Endothelial cell of umbilical vein (primary cell): Measurements from ENCODE around the gene MAPK8.

Experiments used
- EZH2 ChIP-seq: IDR thresholded peaks from 2 replicates; pipeline ENCODE4 v1.6.1; 2012; ENCODE audit warnings: borderline replicate concordance, low read depth, mild to moderate bottlenecking, moderate library complexity, low read length, inconsistent platforms; ENCODE audit not compliant: severe bottlenecking
- GATA2 ChIP-seq: IDR thresholded peaks from 2 replicates; pipeline ENCODE4 v1.7.0; 2011; ENCODE audit warnings: low read depth, mild to moderate bottlenecking, moderate library complexity, mixed read lengths, low read length; ENCODE audit not compliant: insufficient read length, insufficient read depth
- JUN ChIP-seq: IDR thresholded peaks from 2 replicates; pipeline ENCODE4 v1.6.1; 2011; ENCODE audit warnings: borderline replicate concordance, low read depth; ENCODE audit not compliant: insufficient read length, insufficient read depth
- MYC ChIP-seq: IDR thresholded peaks from one replicate; pipeline ENCODE4 v1.6.1; 2011; ENCODE audit warnings: mild to moderate bottlenecking, low read depth, low read length
- POLR2A ChIP-seq: IDR thresholded peaks from 2 replicates; pipeline ENCODE4 v1.6.1; 2012; ENCODE audit warnings: low read depth, mild to moderate bottlenecking, control low read depth, low read length
- POLR2AphosphoS5 ChIP-seq: IDR thresholded peaks from 2 replicates; pipeline ENCODE4 v1.6.1; 2012; ENCODE audit warnings: low read depth, mild to moderate bottlenecking, control low read depth, low read length, moderate library complexity; ENCODE audit not compliant: insufficient read depth
- TF ChIP-seq, protein P1 (sequence below), 2 donors: IDR thresholded peaks; 1 replicate in 1 of 2; 2 replicates in 1 of 2; pipeline ENCODE4 v1.5.1; 2011; ENCODE audit warnings: low read length in 2 of 2, mild to moderate bottlenecking in 2 of 2, moderate library complexity in 2 of 2, control low read depth in 1 of 2, inconsistent platforms in 1 of 2, low read depth in 1 of 2; ENCODE audit not compliant: insufficient read depth in 1 of 2; ENCODE audit errors: extremely low read depth in 1 of 2
- TF ChIP-seq, protein P2 (sequence below): IDR thresholded peaks from 2 replicates; pipeline ENCODE4 v1.6.1; 2011; ENCODE audit not compliant: insufficient read depth, insufficient read length

DNA sequence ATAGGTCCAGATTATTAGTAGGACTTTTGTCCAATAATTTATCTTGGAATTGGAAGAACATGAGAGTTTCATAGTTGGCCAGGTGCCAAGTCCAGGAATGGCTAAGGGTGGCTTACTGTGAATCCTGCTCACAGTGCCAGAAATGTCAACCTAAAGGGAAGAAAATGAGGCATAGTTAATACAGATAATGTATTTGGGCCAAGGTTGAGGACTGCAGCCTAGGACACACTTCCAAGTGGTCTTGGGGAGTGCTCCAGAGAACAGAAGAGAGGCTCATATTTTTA lies 78.2 kb downstream of the MAPK8 start:
- TF ChIP-seq, protein P1, sequence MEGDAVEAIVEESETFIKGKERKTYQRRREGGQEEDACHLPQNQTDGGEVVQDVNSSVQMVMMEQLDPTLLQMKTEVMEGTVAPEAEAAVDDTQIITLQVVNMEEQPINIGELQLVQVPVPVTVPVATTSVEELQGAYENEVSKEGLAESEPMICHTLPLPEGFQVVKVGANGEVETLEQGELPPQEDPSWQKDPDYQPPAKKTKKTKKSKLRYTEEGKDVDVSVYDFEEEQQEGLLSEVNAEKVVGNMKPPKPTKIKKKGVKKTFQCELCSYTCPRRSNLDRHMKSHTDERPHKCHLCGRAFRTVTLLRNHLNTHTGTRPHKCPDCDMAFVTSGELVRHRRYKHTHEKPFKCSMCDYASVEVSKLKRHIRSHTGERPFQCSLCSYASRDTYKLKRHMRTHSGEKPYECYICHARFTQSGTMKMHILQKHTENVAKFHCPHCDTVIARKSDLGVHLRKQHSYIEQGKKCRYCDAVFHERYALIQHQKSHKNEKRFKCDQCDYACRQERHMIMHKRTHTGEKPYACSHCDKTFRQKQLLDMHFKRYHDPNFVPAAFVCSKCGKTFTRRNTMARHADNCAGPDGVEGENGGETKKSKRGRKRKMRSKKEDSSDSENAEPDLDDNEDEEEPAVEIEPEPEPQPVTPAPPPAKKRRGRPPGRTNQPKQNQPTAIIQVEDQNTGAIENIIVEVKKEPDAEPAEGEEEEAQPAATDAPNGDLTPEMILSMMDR (IDR thresholded peaks at IDR 0.05; ENCODE audit: extremely low read depth in 1 of 2, insufficient read depth in 1 of 2, low read depth in 1 of 2, low read length in 2 of 2): no peak
- no peak for TF ChIP-seq EZH2
- TF ChIP-seq, protein P2, sequence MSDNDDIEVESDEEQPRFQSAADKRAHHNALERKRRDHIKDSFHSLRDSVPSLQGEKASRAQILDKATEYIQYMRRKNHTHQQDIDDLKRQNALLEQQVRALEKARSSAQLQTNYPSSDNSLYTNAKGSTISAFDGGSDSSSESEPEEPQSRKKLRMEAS: no peak
- TF ChIP-seq POLR2A: no peak
- TF ChIP-seq JUN: no peak
- no peak for TF ChIP-seq POLR2AphosphoS5
- TF ChIP-seq MYC: no peak
- no peak for TF ChIP-seq GATA2
